ENCODE measurements around the gene GAN. TPM values are rescaled to one million over a fixed set of nuclear protein-coding genes. Genes with fewer than 3 reads are reported as not detected.

GAN gene
- total and polyA plus RNA-seq, 9 donors, result 1.8 to 7.2 (median 2.3) TPM

DNA sequence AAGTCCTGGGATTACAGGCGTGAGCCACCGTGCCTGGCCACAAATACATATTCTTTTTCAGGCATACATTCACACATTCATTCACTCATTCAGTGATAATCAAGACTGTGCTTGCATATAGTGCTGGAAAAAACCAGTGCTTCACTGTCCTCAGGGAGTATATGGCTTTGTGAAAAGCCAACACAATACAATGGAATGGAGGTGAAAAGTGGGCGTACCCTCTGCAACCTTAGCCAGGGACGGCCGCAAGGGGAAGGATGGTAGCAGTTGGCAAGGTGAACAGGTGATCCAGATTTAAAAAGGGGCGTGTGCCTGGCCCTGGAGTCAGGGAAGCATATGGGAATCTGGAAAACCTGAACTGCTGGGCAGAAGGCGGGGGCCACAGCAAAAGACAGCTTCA, 18.1 kb upstream of the GAN start:
- Histone ChIP-seq H3K9me3 (replicated peaks; ENCODE audit: control insufficient read depth, low read depth, low read length) (no peaks in the 10 kb centered on the region), H3K27me3 (ENCODE audit: control insufficient read depth, insufficient read depth, low read length) (no peaks in the 10 kb centered on the region), H3K4me1 (ENCODE audit: control insufficient read depth, insufficient read depth, low read length) (no peaks in the 10 kb centered on the region), H3K36me3 (ENCODE audit: control insufficient read depth, insufficient read depth, low read length) (no peaks in the 10 kb centered on the region), H3K27ac (ENCODE audit: low read length) (no peak overlapping the region), H3K4me3 (ENCODE audit: low read length) (no peak overlapping the region)
- DNase-seq, result no peak
- WGBS (ENCODE audit: insufficient coverage), result 79% methylated on average over 7 of the region's 7 CpGs

DNA sequence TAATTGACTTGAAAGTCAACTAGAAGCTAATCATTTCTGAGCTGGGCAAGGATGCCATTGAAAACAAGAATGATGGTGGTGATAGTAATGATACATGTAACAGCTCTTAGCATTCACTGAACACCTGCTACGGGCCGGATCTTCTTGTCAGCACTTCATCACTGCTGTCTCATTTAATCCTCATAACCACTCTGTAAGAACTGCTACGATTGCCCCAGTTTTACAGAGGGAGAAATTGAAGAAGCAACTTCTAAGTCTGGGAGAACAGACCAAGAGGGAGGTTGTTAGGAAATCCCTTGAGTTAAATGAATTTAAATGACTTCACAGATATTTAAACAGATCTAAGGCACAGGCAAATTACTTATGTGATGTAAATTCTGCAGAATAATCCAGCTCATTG, 7.0 kb upstream of the GAN start:
- Histone ChIP-seq H3K4me3 (ENCODE audit: low read length) (no peak overlapping the region), H3K27me3 (ENCODE audit: control insufficient read depth, insufficient read depth, low read length) (no peaks in the 10 kb centered on the region), H3K36me3 (ENCODE audit: control insufficient read depth, insufficient read depth, low read length) (peaks cover 4% of the 10 kb centered on the region), H3K9me3 (replicated peaks; ENCODE audit: control insufficient read depth, low read depth, low read length) (no peaks in the 10 kb centered on the region), H3K4me1 (ENCODE audit: control insufficient read depth, insufficient read depth, low read length) (no peaks in the 10 kb centered on the region), H3K27ac (ENCODE audit: low read length) (no peak overlapping the region)
- DNase-seq, result no peak
- WGBS (ENCODE audit: insufficient coverage), result no CpG with 5 or more reads among the region's 3 CpGs

DNA sequence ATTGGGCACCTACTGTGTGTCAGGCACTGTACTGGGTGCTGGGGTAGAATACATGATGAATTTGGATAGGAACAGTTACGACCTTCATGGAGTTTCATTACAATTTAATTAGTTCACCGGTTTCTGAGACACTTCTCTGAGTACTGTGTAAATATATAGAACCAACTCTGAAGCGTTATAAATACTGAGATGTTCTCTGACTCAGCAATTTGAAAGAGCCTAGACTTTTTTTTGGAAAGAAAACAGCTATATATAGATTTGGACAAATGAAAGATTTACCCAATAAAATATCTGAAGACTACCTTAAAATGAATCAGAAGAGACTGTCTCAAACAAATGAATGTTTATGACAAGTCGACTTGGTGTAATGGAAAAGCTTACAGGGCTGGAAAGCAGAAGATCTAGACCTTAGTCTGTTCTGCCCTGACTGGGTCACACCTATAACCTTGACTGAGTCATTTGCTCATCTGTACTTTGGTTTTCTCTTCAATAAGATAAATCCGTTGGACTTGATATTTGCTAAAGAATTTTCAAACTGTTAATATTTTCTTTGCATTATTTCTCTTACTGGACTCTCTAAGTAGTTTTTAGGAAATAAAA, 4.6 kb upstream of the GAN start:
- no peak for DNase-seq
- no peaks in the 10 kb centered on the region for H3K27me3 ChIP-seq (ENCODE audit: control insufficient read depth, insufficient read depth, low read length)
- H3K4me3 ChIP-seq (ENCODE audit: low read length), result no peak overlapping the region
- peaks cover 8% of the 10 kb centered on the region for H3K4me1 ChIP-seq (ENCODE audit: control insufficient read depth, insufficient read depth, low read length)
- no CpG with 5 or more reads among the region's 5 CpGs for WGBS (ENCODE audit: insufficient coverage)
- H3K36me3 ChIP-seq (ENCODE audit: control insufficient read depth, insufficient read depth, low read length), result peaks cover 5% of the 10 kb centered on the region
- H3K9me3 ChIP-seq (replicated peaks; ENCODE audit: control insufficient read depth, low read depth, low read length), result no peaks in the 10 kb centered on the region
- no peak overlapping the region for H3K27ac ChIP-seq (ENCODE audit: low read length)

DNA sequence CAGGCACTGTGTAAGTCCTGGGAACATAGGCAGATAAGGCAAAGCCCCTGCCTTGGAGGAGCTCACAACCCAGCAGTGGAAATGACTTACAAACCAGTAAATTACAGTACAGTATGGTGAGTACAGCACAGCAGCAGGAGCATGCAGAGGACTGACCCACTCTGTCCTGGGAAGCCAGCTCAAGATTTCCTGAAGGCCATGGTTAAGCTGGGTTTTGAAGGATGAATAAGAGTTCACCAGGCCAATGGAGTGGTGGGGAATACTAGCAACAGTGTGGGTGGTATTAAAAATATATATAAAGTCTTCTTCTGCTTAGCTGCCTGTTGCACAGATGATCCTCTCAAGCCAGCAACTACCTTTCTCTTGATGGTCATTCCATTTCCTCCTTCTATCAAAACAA, 3.0 kb upstream of the GAN start:
- peaks cover 8% of the 10 kb centered on the region for H3K4me1 ChIP-seq (ENCODE audit: control insufficient read depth, insufficient read depth, low read length)
- no peak overlapping the region for H3K27ac ChIP-seq (ENCODE audit: low read length)
- no peaks in the 10 kb centered on the region for H3K9me3 ChIP-seq (replicated peaks; ENCODE audit: control insufficient read depth, low read depth, low read length)
- peaks cover 5% of the 10 kb centered on the region for H3K36me3 ChIP-seq (ENCODE audit: control insufficient read depth, insufficient read depth, low read length)
- DNase-seq, result no peak
- no peaks in the 10 kb centered on the region for H3K27me3 ChIP-seq (ENCODE audit: control insufficient read depth, insufficient read depth, low read length)
- no peak overlapping the region for H3K4me3 ChIP-seq (ENCODE audit: low read length)

DNA sequence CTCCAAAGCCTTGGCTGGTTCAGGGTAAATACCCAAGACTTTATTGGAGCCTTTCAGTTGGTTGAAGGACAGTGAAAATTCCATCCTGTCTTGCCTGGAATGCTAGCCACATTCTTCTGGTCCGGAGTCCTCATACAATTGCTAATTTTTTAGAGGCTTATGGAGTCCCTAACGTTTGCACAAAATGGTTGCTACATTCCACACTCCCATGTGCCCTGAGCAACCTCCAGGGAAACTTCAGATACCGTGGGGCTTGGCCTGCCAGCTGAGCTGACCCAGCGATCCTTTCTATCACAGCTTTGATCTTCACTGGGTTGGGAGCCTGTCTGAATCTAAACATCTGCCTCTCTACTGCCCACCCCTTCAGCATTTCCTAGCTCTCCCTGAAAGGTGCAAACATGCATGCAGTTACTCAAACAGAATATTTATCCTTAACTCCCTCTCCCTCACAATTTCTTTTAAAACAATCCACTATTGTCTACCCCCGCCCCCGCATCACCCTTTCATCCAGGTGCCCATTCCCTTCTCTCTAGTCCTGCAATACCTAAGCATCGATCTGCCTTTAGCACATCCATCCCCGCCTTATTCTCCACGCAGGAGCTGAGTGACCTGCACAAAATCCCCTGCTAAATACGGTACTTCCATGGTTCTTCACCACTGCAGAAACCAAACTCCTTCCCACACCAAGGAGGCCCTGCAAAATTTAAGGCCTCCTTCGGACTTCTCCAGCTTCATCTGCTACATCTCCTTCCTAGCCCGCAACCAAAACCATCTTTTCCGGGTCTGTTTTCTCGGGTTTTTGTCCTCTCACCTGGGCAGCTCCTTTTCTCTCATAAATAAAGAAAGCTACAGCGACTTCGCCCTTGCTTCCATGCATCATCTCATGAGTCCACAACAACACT, 810 bp upstream of the GAN start:
- 3% methylated on average over 16 of the region's 16 CpGs for WGBS (ENCODE audit: insufficient coverage)
- no peak for DNase-seq
- Histone ChIP-seq H3K4me1 (ENCODE audit: control insufficient read depth, insufficient read depth, low read length) (peaks cover 12% of the 10 kb centered on the region), H3K4me3 (ENCODE audit: low read length) (peak overlapping the region; percentile 95), H3K27ac (ENCODE audit: low read length) (peak overlapping the region; percentile 81), H3K36me3 (ENCODE audit: control insufficient read depth, insufficient read depth, low read length) (peaks cover 5% of the 10 kb centered on the region), H3K9me3 (replicated peaks; ENCODE audit: control insufficient read depth, low read depth, low read length) (no peaks in the 10 kb centered on the region), H3K27me3 (ENCODE audit: control insufficient read depth, insufficient read depth, low read length) (no peaks in the 10 kb centered on the region)

DNA sequence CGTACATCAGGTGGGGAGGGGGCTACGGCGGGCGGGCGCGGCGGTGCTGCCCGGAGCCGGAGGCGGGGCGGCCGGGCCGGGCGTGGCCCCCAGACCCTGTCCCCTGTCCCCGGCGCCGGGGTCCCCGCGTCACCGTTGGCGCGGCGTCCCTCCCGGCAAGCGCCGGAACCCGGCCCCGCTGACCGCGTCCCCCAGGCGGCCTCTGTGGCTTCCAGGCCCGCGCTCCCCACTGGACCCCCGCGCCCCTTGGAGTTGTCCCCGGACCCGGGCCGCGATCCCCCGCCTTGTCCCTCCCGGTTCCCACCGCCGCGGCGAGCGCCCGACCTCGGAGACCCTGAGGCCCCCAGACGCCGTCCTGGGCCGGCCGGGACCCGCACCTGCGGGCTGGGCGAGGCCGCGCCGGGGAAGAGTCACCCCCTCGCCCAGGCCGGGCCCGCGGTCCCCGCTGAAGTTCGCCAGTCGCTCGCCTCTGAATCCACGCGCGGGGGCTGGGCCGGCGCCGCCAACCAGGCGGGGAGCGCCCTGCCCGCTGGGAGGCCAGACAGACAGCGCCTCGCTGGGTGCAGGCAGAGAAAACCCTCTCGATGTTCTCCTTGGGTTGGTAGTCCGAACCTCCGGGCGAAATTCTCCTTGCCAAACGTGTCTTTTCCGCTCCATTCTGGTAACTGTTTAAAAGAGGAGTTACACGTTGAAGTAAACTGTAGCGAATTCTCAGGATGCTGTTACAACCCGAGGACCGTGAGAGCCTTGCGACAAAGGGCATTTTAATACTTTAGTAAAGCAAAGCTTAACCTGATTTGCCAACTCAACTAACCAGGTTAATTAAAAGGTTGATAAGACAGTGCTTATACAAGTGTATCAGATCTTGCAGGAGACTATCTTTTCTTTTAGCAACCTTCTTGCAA, 761 bp downstream of the GAN start:
- DNase-seq, result peak; percentile 52
- Histone ChIP-seq H3K4me3 (ENCODE audit: low read length) (peak overlapping the region; percentile 95), H3K9me3 (replicated peaks; ENCODE audit: control insufficient read depth, low read depth, low read length) (no peaks in the 10 kb centered on the region), H3K36me3 (ENCODE audit: control insufficient read depth, insufficient read depth, low read length) (peaks cover 5% of the 10 kb centered on the region), H3K27ac (ENCODE audit: low read length) (peak overlapping the region; percentile 55), H3K27me3 (ENCODE audit: control insufficient read depth, insufficient read depth, low read length) (no peaks in the 10 kb centered on the region), H3K4me1 (ENCODE audit: control insufficient read depth, insufficient read depth, low read length) (peaks cover 12% of the 10 kb centered on the region)
- under 1% methylated on average over 83 of the region's 88 CpGs for WGBS (ENCODE audit: insufficient coverage)

DNA sequence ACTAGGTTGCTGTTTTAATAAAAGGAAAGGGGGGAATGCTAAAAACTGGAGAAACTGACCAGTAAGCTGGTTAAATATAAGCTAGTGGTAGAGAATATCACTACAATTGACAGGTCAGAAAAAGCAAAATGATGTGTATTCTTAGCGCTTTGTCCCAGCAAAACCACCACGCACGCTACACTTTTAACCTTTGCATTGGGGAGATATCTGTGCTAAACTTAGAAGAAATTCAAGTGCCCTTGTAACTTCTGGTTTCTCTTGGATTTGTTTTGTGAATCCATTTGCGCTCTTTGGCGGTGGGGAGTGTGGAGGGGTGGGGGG, 1.4 kb downstream of the GAN start:
- no peak for DNase-seq
- peaks cover 5% of the 10 kb centered on the region for H3K36me3 ChIP-seq (ENCODE audit: control insufficient read depth, insufficient read depth, low read length)
- peak overlapping the region; percentile 95 for H3K4me3 ChIP-seq (ENCODE audit: low read length)
- H3K27ac ChIP-seq (ENCODE audit: low read length), result no peak overlapping the region
- H3K27me3 ChIP-seq (ENCODE audit: control insufficient read depth, insufficient read depth, low read length), result no peaks in the 10 kb centered on the region
- H3K9me3 ChIP-seq (replicated peaks; ENCODE audit: control insufficient read depth, low read depth, low read length), result no peaks in the 10 kb centered on the region
- H3K4me1 ChIP-seq (ENCODE audit: control insufficient read depth, insufficient read depth, low read length), result peaks cover 12% of the 10 kb centered on the region
- no CpG with 5 or more reads among the region's 5 CpGs for WGBS (ENCODE audit: insufficient coverage)

DNA sequence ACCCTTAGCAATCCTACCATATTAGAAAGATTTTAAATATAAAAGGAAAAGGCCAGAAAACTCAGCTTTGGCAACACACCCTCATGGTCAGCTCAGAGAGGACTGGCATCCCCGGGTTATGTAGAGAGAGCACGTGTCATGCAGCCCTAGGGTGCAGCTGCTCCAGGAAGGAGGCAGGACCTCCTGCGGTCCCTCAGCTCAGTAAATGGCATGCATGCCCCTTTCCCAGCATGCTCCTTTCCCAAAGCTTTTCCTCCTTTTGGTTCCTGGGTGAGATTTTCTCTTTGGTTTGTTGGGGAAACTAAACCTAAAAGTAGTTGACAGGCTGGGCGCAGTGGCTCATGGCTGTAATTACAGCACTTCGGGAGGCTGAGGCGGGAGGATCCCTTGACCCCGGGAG, 3.9 kb downstream of the GAN start:
- Histone ChIP-seq H3K36me3 (ENCODE audit: control insufficient read depth, insufficient read depth, low read length) (no peaks in the 10 kb centered on the region), H3K4me1 (ENCODE audit: control insufficient read depth, insufficient read depth, low read length) (peaks cover 8% of the 10 kb centered on the region), H3K9me3 (replicated peaks; ENCODE audit: control insufficient read depth, low read depth, low read length) (no peaks in the 10 kb centered on the region), H3K27me3 (ENCODE audit: control insufficient read depth, insufficient read depth, low read length) (no peaks in the 10 kb centered on the region), H3K4me3 (ENCODE audit: low read length) (no peak overlapping the region), H3K27ac (ENCODE audit: low read length) (no peak overlapping the region)
- 80% methylated on average over 2 of the region's 7 CpGs for WGBS (ENCODE audit: insufficient coverage)
- DNase-seq, result no peak

DNA sequence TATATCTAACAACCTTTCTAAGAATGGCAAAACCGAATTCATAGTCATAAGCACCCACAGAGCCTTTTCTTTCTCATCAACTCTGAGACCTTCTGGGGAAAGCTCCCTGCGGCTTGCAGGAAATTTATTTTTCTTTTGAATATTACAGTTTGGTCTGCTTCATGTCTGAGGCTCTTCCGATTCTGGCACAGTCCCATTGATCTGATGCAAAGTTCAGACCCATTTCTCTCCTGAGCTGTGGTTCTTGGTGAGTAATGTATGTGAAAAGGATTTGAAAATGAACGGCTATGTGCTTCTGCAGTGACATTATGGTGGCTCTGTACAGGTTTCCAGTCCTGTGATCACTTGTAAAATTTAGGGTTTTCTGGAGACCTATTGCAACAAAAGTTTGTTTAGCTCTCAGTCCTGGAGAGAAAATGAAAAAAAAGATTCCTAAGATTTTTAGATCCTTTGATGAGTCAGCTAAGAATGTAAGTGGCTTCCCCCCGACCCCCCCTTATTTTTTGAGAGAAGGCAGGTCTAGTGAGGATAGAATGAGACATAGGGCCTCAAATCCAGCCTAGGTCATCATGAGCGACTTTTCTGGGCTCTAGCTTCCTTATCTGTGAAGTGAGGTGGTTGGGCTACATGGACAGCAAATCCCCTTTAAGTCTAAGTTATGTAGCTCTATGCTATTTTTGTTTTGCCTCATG, 4.6 kb downstream of the GAN start:
- Histone ChIP-seq H3K36me3 (ENCODE audit: control insufficient read depth, insufficient read depth, low read length) (no peaks in the 10 kb centered on the region), H3K27ac (ENCODE audit: low read length) (no peak overlapping the region), H3K27me3 (ENCODE audit: control insufficient read depth, insufficient read depth, low read length) (no peaks in the 10 kb centered on the region), H3K9me3 (replicated peaks; ENCODE audit: control insufficient read depth, low read depth, low read length) (no peaks in the 10 kb centered on the region), H3K4me1 (ENCODE audit: control insufficient read depth, insufficient read depth, low read length) (peaks cover 3% of the 10 kb centered on the region), H3K4me3 (ENCODE audit: low read length) (no peak overlapping the region)
- DNase-seq, result no peak
- WGBS (ENCODE audit: insufficient coverage), result 54% methylated on average over 3 of the region's 6 CpGs

DNA sequence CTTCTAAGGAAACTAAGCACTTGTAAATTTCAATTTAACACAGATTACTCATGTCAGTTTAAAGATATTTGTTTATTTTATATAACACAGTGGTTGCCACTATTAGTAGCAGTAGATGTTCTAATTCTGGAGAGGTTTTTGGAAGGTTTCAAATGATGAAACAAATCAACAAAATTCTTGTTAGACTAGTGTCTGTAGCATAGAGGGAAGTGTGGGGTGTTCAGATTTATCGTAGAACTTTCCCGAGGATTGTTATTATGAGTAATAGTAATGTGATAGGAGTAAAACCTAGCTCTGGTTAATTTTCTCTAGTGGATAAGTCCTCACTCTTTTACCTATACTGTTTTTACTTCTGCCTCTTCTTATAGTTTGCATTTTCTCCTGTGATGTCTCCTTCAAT, 6.3 kb downstream of the GAN start:
- H3K9me3 ChIP-seq (replicated peaks; ENCODE audit: control insufficient read depth, low read depth, low read length), result no peaks in the 10 kb centered on the region
- H3K27me3 ChIP-seq (ENCODE audit: control insufficient read depth, insufficient read depth, low read length), result no peaks in the 10 kb centered on the region
- no peak for DNase-seq

More for the DNA sequence above, 6.3 kb downstream of the GAN start:
- Histone ChIP-seq H3K4me1 (ENCODE audit: control insufficient read depth, insufficient read depth, low read length) (peaks cover 3% of the 10 kb centered on the region), H3K27ac (ENCODE audit: low read length) (no peak overlapping the region), H3K36me3 (ENCODE audit: control insufficient read depth, insufficient read depth, low read length) (no peaks in the 10 kb centered on the region), H3K4me3 (ENCODE audit: low read length) (no peak overlapping the region)
- no CpG with 5 or more reads among the region's 2 CpGs for WGBS (ENCODE audit: insufficient coverage)

All from muscle of leg (tissue), 11 donors.